GM18951 (cell line): ENCODE data around the gene CRYBA4.

ENCODE experiments used
- POLR2A ChIP-seq: IDR thresholded peaks from 4 replicates; pipeline ENCODE4 v1.6.1; 2011; ENCODE audit warnings: mild to moderate bottlenecking; ENCODE audit not compliant: insufficient read length, insufficient read depth; ENCODE audit errors: extremely low read depth
- in situ Hi-C: fragments of 300-500 bp; cut with MboI; formaldehyde crosslinking; loops from one replicate; pipeline ENCODE4 v1.12.0; 2022; ENCODE audit warnings: low sequenced_read_pairs, mixed read lengths, inconsistent platforms; ENCODE audit not compliant: unreplicated experiment

Gene CRYBA4

DNA sequence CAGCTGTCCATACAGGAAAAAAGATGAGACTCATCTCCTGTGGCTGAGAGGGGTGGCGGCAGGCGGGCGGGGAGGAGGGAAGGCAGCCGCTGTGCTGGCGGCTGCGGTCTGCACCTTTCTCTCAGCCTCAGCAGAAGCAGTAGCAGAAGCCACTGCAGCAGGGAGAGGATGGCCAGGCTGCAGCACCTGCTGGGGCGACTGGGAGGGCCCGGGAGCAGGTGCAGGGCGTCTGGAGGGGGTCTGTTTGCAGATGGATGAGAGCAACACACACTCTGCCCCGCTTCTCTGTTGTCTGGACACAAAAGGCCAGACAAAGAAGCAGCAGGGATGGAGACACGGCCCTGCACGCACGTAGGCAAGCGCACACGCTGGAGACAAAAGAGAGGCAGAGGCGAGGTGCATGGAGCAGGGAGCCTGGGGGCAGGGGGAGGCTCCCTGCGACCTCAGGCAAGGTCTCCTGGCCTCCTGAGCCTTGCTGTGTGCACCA, 26.3 kb downstream of the CRYBA4 start:
- TF ChIP-seq POLR2A: no peak
- in situ Hi-C loops: no loop called here

- in situ Hi-C loops: no loop called here
- TF ChIP-seq POLR2A: no peak
These were observed 27.0 kb downstream of the CRYBA4 start for GRCh38 chr22:26648528-26649388.

GRCh38 chr22:26650722-26651421, 29.1 kb downstream of the CRYBA4 start:
- TF ChIP-seq POLR2A: no peak
- in situ Hi-C loops: no loop called here

GRCh38 chr22:26651815-26652214, 30.1 kb downstream of the CRYBA4 start:
- TF ChIP-seq POLR2A: no peak
- in situ Hi-C loops: no loop called here

DNA sequence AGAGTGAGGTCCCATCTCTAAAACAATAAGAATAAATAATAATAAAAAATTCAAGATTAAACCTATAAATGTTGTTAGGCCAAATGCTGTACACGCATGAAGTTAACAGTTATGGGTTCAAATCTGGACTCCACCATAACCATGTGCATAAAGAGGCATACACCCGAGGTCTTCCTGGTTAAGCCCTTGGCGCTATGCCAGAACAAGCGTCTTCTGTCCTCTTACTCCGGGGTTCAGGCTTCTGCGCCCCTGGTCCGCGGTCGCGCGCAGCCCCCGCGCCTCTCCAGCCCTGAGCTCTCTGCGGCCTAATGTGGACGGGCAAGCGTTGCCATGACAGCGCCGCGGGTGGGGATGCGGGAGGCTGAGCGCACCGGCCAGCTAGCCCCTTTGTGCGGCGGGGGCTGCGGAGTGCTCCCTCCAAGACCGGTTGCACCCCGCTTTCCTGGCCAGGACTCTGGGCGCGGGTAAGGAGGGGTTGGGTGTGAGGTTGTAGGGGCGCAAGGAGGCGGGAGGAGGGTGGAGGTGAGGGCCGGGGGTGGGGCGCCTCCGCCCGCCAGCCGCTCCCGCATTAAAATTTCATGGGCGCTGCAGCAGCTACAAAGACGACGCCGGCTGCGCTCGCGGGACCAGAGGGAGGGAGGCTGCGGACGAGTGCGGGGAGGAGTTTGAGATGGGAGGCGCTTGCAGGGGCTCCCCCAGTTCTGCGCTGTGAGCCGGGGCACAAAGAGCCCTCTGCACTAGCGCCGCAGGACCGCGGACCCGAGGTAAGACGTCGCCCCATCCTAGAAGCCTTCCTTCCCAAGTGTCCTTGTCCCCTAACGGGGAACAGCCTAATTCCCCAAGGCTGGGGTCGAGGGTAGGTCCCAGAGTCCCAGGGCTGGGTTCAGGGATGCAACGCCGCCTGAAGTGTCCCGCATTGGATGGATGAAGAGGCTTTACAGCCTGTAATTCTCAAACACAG, 35.4 kb downstream of the CRYBA4 start, which contains the start of gene MIAT:
Gene MIAT (plus strand): TSS at position 698 of the 961 bp plus-strand sequence.
- TF ChIP-seq POLR2A: no peak

DNA sequence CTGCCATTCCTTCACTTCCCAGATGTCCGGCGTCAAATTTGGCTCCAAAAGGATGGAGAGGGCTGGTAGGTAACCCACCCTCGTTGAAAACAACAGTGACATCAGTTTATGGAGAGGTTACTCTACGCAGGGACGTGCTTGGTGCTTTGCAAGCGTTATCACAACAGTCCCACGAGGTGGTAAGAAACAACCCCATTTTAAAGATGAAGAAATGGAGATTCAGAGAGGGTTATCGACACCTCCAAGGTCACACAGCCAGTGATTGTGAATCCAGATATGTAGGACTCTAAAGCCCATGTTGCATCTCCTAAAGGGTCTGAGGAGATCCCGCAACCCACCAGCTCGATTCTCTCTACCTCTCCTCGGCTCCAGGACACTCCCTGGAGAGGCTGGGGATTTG, 36.4 kb downstream of the CRYBA4 start:
- in situ Hi-C loops: no loop called here
- no peak for TF ChIP-seq POLR2A

More for the DNA sequence above, 35.4 kb downstream of the CRYBA4 start, which contains the start of gene MIAT:
- in situ Hi-C loops: no loop called here

- in situ Hi-C loops: no loop called here
- TF ChIP-seq POLR2A: no peak
These were observed 37.1 kb downstream of the CRYBA4 start for GRCh38 chr22:26658671-26659478.

GRCh38 chr22:26660356-26660755, 38.6 kb downstream of the CRYBA4 start:
- TF ChIP-seq POLR2A: no peak
- in situ Hi-C loops: no loop called here

- no peak for TF ChIP-seq POLR2A
- in situ Hi-C loops: no loop called here
These were observed 39.3 kb downstream of the CRYBA4 start for GRCh38 chr22:26660961-26661578.

DNA sequence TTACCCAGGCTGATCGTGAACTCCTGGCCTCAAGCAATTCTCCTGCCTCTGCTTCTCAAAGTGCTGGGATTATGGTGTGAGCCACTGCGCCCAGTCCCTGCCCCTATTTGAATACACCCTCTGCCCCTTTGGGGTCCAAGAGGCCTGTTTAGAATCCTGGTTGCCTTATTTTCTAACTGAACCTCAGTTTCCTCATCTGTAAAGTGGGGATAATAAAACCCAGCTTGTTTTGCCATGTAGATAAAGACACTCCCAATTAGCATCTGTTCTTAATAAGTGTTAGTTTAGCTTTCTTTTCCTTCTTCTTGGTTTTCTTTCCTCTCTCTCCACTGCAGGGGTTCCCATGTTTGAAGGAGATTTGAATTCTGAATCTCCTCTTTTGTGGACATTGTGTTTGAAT, 40.4 kb downstream of the CRYBA4 start:
- in situ Hi-C loops: no loop called here
- no peak for TF ChIP-seq POLR2A

DNA sequence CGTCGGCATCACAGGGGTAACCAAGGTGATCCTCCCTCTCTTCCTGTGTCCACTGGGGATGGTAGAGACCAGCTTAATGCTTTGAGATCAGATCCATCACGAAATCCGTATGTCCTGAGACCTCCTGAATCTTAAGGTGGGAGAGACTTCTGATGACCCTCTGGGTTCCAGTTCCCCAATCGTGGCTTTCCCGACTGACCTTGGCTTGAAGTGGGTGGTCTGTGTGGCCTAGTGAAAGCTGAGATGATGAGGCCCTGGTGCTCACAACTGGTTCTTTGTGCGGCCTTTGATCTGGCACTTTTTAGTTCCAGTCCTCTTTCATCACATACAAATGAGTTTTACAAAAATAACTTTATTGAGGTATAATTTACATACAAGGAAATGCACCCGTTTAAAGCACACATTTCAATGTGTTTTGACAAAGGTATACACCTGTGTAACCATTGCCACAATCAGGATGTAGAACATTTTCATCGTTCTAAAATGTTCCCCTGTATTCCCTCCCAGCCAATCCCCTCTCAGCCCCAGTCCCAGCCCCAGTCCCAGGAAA, 41.7 kb downstream of the CRYBA4 start:
- in situ Hi-C loops: no loop called here
- no peak for TF ChIP-seq POLR2A

DNA sequence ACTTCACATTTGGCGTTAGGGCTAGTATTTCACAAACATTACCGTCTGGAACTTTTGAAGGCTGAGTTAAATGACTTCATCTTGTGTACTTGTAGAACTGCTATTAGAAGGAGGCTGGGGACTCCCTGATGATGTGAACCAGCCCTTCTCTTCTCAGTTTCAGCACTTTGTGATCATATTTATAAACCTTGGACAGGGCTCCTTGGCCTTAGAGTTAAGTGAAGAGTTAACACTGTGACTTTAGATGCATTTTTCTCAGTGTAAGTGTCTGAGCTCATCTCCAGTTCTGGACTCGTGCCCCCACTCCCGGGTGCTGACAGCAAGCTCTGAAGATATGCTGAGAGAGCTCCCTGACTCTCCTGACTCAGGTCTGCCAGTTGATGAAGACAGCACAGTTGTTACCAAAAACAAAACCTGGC, 44.1 kb downstream of the CRYBA4 start:
- in situ Hi-C loops: no loop called here
- no peak for TF ChIP-seq POLR2A

DNA sequence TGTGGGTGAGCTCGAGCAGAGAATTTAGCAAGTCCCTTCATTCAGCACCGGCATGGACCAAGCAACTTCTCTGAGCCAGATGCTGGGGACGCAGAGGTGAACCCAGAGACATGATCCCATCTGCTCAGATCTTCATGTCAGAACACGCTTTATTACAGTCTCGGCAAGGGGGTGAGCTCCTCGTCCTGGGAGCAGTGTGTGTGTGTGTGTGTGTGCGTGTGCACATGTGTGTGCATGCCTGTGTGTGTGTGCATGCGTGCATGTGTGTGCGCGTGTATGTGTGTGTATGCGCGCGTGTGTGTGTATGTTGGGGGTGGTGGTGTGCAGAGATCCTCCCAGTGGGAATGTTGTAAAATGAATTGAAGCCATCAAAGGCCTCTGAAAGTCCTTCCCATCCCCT, 45.4 kb downstream of the CRYBA4 start:
- no peak for TF ChIP-seq POLR2A
- in situ Hi-C loops: no loop called here
